Natural killer cell (primary cell): ENCODE results near the gene TRIM26. TPM values are rescaled to one million over a fixed set of nuclear protein-coding genes. Genes with fewer than 3 reads are reported as not detected.

ENCODE experiments used
- ATAC-seq, 3 donors: fragments of 150-1000 bp in 2 of 3; fragments of 200-7000 bp in 1 of 3; cut with Tn5 transposase; 1 replicate in 1 of 3; 2 replicates in 2 of 3; pipeline ENCODE4 v1.10.0; 2021; ENCODE audit warnings: mild to moderate bottlenecking in 2 of 3, moderate library complexity in 2 of 3
- DNase-seq, 2 donors: peaks; one replicate each; pipeline versions ENCODE4 v3.0.0 to v3.0.0-alpha.2; 2013 to 2021; ENCODE audit warnings: mixed read lengths in 1 of 2
- H3K27ac ChIP-seq: one replicate; pipeline ENCODE4 v1.5.1; 2013; ENCODE audit warnings: mild to moderate bottlenecking, low read length
- H3K27me3 ChIP-seq: one replicate; pipeline ENCODE4 v1.6.1; 2013; ENCODE audit warnings: low read length; ENCODE audit not compliant: control insufficient read depth, insufficient read depth
- H3K36me3 ChIP-seq: one replicate; pipeline ENCODE4 v1.6.1; 2013; ENCODE audit warnings: low read length; ENCODE audit not compliant: control insufficient read depth, insufficient read depth
- H3K4me1 ChIP-seq: one replicate; pipeline ENCODE4 v1.6.1; 2013; ENCODE audit warnings: low read length; ENCODE audit not compliant: control insufficient read depth, insufficient read depth
- H3K4me3 ChIP-seq: one replicate; pipeline ENCODE4 v1.5.1; 2013; ENCODE audit warnings: low read length
- H3K9me3 ChIP-seq: one replicate; pipeline ENCODE4 v1.6.1; 2013; ENCODE audit warnings: low read length; ENCODE audit not compliant: control insufficient read depth, insufficient read depth
- H3K27ac Mint-ChIP-seq, 2 donors: one replicate each; pipeline ENCODE4 v1.8.0; 2022; ENCODE audit warnings: mild to moderate bottlenecking in 2 of 2, mixed read lengths in 2 of 2, moderate library complexity in 1 of 2
- H3K27me3 Mint-ChIP-seq, 2 donors: one replicate each; pipeline ENCODE4 v1.8.0; 2022; ENCODE audit warnings: low read depth in 2 of 2, mixed read lengths in 2 of 2
- H3K36me3 Mint-ChIP-seq: one replicate; pipeline ENCODE4 v1.8.0; 2022; ENCODE audit warnings: mixed read lengths
- H3K4me1 Mint-ChIP-seq, 2 donors: one replicate each; pipeline ENCODE4 v1.8.0; 2022; ENCODE audit warnings: mixed read lengths in 2 of 2
- H3K4me3 Mint-ChIP-seq: one replicate; pipeline ENCODE4 v1.8.0; 2022; ENCODE audit warnings: mild to moderate bottlenecking, moderate library complexity, mixed read lengths
- H3K9me3 Mint-ChIP-seq, 2 donors: one replicate each; pipeline ENCODE4 v1.8.0; 2022; ENCODE audit warnings: mixed read lengths in 2 of 2
- CTCF ChIP-seq: fragments of 200-600 bp; IDR thresholded peaks from one replicate; pipeline ENCODE4 v1.8.0; 2022; ENCODE audit warnings: antibody characterized with exemption
- WGBS: methylation state at CpG from one replicate; pipeline ENCODE4 v1.1.7; 2013; ENCODE audit warnings: missing lambda C conversion rate; ENCODE audit not compliant: insufficient coverage; 5-methylcytosine and 5-hydroxymethylcytosine counted together
- intact Hi-C: fragments of 100-400 bp; cut with micrococcal nuclease; formaldehyde crosslinking; loops from one replicate; pipeline ENCODE4 v1.14.2; 2022
- total RNA-seq, 4 donors: library from RNA; stranded (reverse); fragments of 120-200 nt in 1 of 4; gene quantifications; one replicate each; pipeline versions ENCODE4 v1.2.3 to v1.2.4, GENCODE V29; 2013 to 2022

Gene TRIM26
- total RNA-seq, 3 donors from 2014 or later (not counting 1 experiment from before 2014, with no cell fraction given): 69.3 to 73.7 (median 71.6) TPM

- Mint-ChIP-seq H3K4me3 (no peak overlapping the region), H3K27me3 (no peaks in the 10 kb centered on the region), H3K27ac (peak overlapping the region in 1 of 2 donors; percentile 42), H3K36me3 (peaks cover 10% of the 10 kb centered on the region), H3K9me3 (no peaks in the 10 kb centered on the region), H3K4me1 (peaks cover 0 to 14% of the 10 kb centered on the region in 2 donors)
- Histone ChIP-seq H3K27ac (no peak overlapping the region), H3K36me3 (peaks cover 58% of the 10 kb centered on the region), H3K4me1 (no peaks in the 10 kb centered on the region), H3K4me3 (no peak overlapping the region), H3K9me3 (no peaks in the 10 kb centered on the region), H3K27me3 (no peaks in the 10 kb centered on the region)
- intact Hi-C loops: no loop called here
- TF ChIP-seq CTCF: no peak
- DNase-seq: no peak
- WGBS: 94% methylated on average over 20 of the region's 20 CpGs
- ATAC-seq: no peak
Measured at GRCh38 chr6:30185846-30186484, 27.2 kb downstream of the TRIM26 start.

GRCh38 chr6:30184417-30185031, 28.7 kb downstream of the TRIM26 start:
- DNase-seq: no peak

GRCh38 chr6:30180145-30180544, 33.1 kb downstream of the TRIM26 start:
- H3K27me3 Mint-ChIP-seq: peaks cover 22 to 44% of the 10 kb centered on the region in 2 donors
- no peak for DNase-seq
- H3K27ac Mint-ChIP-seq: no peak overlapping the region
- peaks cover 0 to 6% of the 10 kb centered on the region in 2 donors for H3K4me1 Mint-ChIP-seq
- TF ChIP-seq CTCF: no peak
- peaks cover 12% of the 10 kb centered on the region for H3K27me3 ChIP-seq
- H3K9me3 ChIP-seq: no peaks in the 10 kb centered on the region
- no CpG with 5 or more reads among the region's 1 CpG for WGBS
- no peak for ATAC-seq
- H3K9me3 Mint-ChIP-seq: peaks cover 2% of the 10 kb centered on the region in 2 donors
- intact Hi-C loops: no loop called here
- peaks cover 11% of the 10 kb centered on the region for H3K36me3 ChIP-seq
- no peak overlapping the region for H3K4me3 ChIP-seq
- H3K27ac ChIP-seq: no peak overlapping the region
- peaks cover 17% of the 10 kb centered on the region for H3K36me3 Mint-ChIP-seq
- H3K4me3 Mint-ChIP-seq: no peak overlapping the region
- H3K4me1 ChIP-seq: no peaks in the 10 kb centered on the region

More at GRCh38 chr6:30184417-30185031, 28.7 kb downstream of the TRIM26 start:
- Mint-ChIP-seq H3K4me3 (no peak overlapping the region), H3K27me3 (peaks cover 4% of the 10 kb centered on the region in 2 donors), H3K36me3 (peaks cover 10% of the 10 kb centered on the region), H3K4me1 (peaks cover 0 to 10% of the 10 kb centered on the region in 2 donors), H3K9me3 (peaks cover 0 to under 1% of the 10 kb centered on the region in 2 donors), H3K27ac (peak overlapping the region; percentile 42 to 69)
- no peak overlapping the region for H3K27ac ChIP-seq
- intact Hi-C loops: no loop called here
- H3K36me3 ChIP-seq: peaks cover 45% of the 10 kb centered on the region
- no peaks in the 10 kb centered on the region for H3K9me3 ChIP-seq
- H3K4me1 ChIP-seq: no peaks in the 10 kb centered on the region
- no peak for ATAC-seq
- peaks cover 4% of the 10 kb centered on the region for H3K27me3 ChIP-seq
- no peak for TF ChIP-seq CTCF
- WGBS: 94% methylated on average over 3 of the region's 5 CpGs
- H3K4me3 ChIP-seq: no peak overlapping the region
